Ascending aorta (tissue), 2 donors: Measurements from ENCODE around the gene AGAP1. TPM values are rescaled to one million over a fixed set of nuclear protein-coding genes. Genes with fewer than 3 reads are reported as not detected.

Source experiments
- DNase-seq, 2 donors: peaks; one replicate each; pipeline ENCODE4 v3.0.0-alpha.2; 2019; ENCODE audit warnings: low spot score in 2 of 2
- H3K27ac ChIP-seq, 2 donors: fragments of 200-600 bp; sonication (generic); one replicate each; pipeline ENCODE4 v1.5.1; 2016 to 2017; ENCODE audit warnings: mild to moderate bottlenecking in 1 of 2
- H3K27me3 ChIP-seq: fragments of 200-600 bp; sonication (generic); one replicate; pipeline ENCODE4 v1.5.1; 2017
- H3K36me3 ChIP-seq, 2 donors: fragments of 200-600 bp; sonication (generic); one replicate each; pipeline ENCODE4 v1.5.1; 2016
- H3K4me1 ChIP-seq, 2 donors: fragments of 200-600 bp; sonication (generic); one replicate each; pipeline ENCODE4 v1.5.1; 2016 to 2017; ENCODE audit warnings: mild to moderate bottlenecking in 1 of 2
- H3K4me3 ChIP-seq, 2 donors: fragments of 200-600 bp; sonication (generic); one replicate each; pipeline ENCODE4 v1.5.1; 2016 to 2017; ENCODE audit warnings: mild to moderate bottlenecking in 1 of 2
- H3K9me3 ChIP-seq, 2 donors: fragments of 200-600 bp; sonication (generic); one replicate each; pipeline ENCODE4 v1.5.1; 2016
- intact Hi-C: fragments of 100-400 bp; cut with DNase I; formaldehyde crosslinking; loops from one replicate; pipeline ENCODE4 v1.15.1; 2023
- total RNA-seq: library from RNA; depleted of rRNA; stranded (reverse); fragments of >200 nt; gene quantifications from one replicate; pipeline ENCODE4 v1.1.0, GENCODE V29; 2016
- TF ChIP-seq, protein P1 (sequence below), 3 experiments: fragments of 200-600 bp in 2 of 3; fragments of 450-650 bp in 1 of 3; sonication (generic) in 2 of 3; IDR thresholded peaks; one replicate each; pipeline ENCODE4 v1.5.1; 2016 to 2019; ENCODE audit warnings: antibody characterized with exemption in 3 of 3, mild to moderate bottlenecking in 1 of 3, moderate library complexity in 1 of 3

AGAP1 gene
- total RNA-seq, 1 donor from 2014 or later = 19.7 TPM

DNA sequence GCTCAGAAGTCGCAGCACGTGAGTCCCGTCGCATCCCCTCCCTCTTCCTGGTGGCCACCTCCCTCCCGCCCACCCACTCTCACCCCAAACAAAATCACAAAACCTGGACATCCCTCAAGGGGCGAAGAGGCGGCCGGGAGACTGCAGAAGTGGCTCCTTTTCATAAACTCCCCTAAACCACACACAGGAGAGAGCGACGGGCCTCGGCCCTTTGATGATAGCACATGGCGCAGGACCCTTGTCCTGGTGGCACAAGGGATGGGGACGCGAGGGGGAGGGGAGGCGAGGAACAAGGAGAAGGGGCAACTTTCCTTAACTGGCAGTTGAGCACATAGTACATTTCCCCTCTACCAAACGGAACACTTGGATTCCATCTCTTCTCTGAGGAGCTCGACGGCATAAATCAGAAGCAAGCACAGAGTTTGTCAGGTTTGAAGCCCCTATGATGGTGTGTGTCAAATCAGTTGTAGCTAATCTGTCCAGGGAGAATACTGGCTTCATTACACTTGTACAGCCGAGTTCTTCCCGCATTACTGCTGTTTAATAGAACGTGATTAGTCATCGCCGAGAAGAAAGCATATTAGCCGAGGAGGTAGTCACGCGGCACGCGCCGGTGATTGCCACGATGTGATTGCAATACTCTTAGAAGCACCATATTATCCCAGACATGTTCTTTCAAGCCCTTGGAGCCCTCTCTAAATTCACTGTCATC lies 630.5 kb downstream of the AGAP1 start:
- Histone ChIP-seq H3K27me3 (no peaks in the 10 kb centered on the region), H3K27ac (no peak overlapping the region), H3K4me3 (no peak overlapping the region), H3K4me1 (no peaks in the 10 kb centered on the region), H3K36me3 (peaks cover 9 to 36% of the 10 kb centered on the region in 2 donors), H3K9me3 (no peaks in the 10 kb centered on the region)
- TF ChIP-seq, protein P1, sequence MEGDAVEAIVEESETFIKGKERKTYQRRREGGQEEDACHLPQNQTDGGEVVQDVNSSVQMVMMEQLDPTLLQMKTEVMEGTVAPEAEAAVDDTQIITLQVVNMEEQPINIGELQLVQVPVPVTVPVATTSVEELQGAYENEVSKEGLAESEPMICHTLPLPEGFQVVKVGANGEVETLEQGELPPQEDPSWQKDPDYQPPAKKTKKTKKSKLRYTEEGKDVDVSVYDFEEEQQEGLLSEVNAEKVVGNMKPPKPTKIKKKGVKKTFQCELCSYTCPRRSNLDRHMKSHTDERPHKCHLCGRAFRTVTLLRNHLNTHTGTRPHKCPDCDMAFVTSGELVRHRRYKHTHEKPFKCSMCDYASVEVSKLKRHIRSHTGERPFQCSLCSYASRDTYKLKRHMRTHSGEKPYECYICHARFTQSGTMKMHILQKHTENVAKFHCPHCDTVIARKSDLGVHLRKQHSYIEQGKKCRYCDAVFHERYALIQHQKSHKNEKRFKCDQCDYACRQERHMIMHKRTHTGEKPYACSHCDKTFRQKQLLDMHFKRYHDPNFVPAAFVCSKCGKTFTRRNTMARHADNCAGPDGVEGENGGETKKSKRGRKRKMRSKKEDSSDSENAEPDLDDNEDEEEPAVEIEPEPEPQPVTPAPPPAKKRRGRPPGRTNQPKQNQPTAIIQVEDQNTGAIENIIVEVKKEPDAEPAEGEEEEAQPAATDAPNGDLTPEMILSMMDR (IDR thresholded peaks at IDR 0.05) = no peak
- DNase-seq = no peak
- intact Hi-C loops = no loop called here

DNA sequence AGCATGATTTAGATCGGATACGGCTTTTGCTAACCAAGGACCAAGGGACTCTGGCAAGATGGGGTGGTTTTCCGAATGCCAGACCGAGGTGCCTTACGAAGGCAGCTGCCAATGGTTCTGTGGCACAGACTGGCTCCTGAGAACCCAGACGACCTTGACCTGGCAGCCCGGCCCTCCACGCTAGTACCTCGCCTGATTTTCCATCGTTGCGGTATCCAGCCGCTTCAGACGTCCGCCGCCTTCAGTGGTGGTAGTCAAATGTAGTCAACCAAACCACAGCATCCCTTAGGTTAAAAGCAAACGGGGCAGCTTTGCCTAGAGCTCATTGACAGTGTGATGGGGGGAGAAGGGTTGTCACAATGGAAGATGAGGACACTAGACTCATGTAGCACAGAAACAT lies 631.7 kb downstream of the AGAP1 start:
- Histone ChIP-seq H3K27me3 (no peaks in the 10 kb centered on the region), H3K36me3 (peaks cover 9 to 36% of the 10 kb centered on the region in 2 donors), H3K27ac (no peak overlapping the region), H3K4me3 (no peak overlapping the region), H3K4me1 (no peaks in the 10 kb centered on the region), H3K9me3 (no peaks in the 10 kb centered on the region)
- TF ChIP-seq, protein P1 (IDR thresholded peaks at IDR 0.05) = no peak
- DNase-seq = no peak
- intact Hi-C loops = no loop called here

DNA sequence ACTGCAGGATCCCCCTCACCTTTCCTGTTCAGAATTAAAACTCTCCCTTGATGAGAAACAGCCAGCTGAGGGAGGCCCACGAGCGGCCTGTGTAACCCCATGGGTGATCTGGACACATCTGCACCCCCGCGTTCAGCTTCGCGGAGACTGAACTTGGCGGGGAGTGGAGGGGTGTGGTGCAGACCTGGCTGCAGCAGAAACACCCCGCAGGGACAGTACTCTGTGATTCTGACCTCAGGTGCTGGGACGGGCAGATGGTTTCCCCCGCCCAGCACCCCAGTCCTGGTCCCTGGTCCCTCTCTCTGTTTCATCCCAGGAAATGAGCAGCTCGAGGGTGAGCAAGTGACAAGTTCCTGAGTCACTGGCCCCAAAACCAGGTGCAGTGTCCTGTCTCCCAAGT lies 633.2 kb downstream of the AGAP1 start:
- intact Hi-C loops = no loop called here
- H3K4me1 ChIP-seq = no peaks in the 10 kb centered on the region
- TF ChIP-seq, protein P1 (IDR thresholded peaks at IDR 0.05) = no peak
- DNase-seq = no peak
- H3K36me3 ChIP-seq = peaks cover 9 to 36% of the 10 kb centered on the region in 2 donors
- H3K9me3 ChIP-seq = no peaks in the 10 kb centered on the region
- no peak overlapping the region for H3K27ac ChIP-seq
- H3K4me3 ChIP-seq = no peak overlapping the region
- no peaks in the 10 kb centered on the region for H3K27me3 ChIP-seq

DNA sequence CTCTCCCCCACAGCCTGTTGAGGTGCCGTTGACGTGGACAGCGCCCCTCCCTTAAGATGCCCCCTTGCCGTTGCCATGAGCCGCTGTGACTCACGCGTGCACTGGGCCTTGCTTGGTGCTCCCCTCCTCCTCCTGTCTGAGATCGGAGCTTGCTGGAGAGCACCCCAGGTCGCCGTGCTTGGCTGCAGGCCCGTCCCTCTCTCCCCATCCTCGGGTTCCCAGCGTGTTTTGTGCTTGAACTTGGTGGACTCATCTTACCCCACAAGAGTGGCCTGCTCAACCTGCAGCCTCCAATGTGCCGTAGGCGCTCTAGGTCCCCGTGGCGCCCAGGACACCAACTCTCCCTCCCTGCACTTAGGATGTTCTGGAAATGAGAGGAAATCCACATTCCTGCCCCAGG lies 634.5 kb downstream of the AGAP1 start:
- TF ChIP-seq, protein P1 (IDR thresholded peaks at IDR 0.05) = no peak
- H3K4me1 ChIP-seq = no peaks in the 10 kb centered on the region
- no peaks in the 10 kb centered on the region for H3K27me3 ChIP-seq
- H3K27ac ChIP-seq = no peak overlapping the region
- peaks cover 9 to 36% of the 10 kb centered on the region in 2 donors for H3K36me3 ChIP-seq
- H3K9me3 ChIP-seq = no peaks in the 10 kb centered on the region
- no peak overlapping the region for H3K4me3 ChIP-seq
- no peak for DNase-seq
- intact Hi-C loops = no loop called here

DNA sequence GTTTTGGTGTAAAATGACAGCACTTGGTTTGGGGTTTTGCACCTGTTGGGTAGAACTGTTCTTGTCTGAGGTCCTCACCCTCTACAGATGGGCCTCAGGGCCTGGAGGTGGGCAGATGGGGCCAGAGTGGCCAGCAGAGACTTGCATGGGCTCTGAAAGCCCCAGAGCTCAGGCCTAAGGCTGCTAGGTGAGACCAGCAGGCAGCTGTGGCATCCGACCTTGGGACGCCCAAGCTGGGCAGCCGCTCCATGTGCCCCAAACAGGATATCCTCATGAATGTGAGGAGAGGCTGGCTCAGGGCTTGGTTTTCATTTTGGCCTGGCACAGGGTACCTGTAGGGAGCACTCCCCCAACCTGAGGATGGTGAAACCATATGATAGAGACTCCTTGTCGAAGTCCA lies 636.1 kb downstream of the AGAP1 start:
- no peak overlapping the region for H3K27ac ChIP-seq
- intact Hi-C loops = no loop called here
- no peak for DNase-seq
- TF ChIP-seq, protein P1 (IDR thresholded peaks at IDR 0.05) = no peak
- H3K36me3 ChIP-seq = peaks cover 0 to 20% of the 10 kb centered on the region in 2 donors
- H3K4me3 ChIP-seq = no peak overlapping the region
- H3K27me3 ChIP-seq = no peaks in the 10 kb centered on the region
- no peaks in the 10 kb centered on the region for H3K4me1 ChIP-seq
- no peaks in the 10 kb centered on the region for H3K9me3 ChIP-seq
